MG63 (cell line): ENCODE data around the gene MEIS2. TPM values are rescaled to one million over a fixed set of nuclear protein-coding genes. Genes with fewer than 3 reads are reported as not detected.

Experiments
- DNase-seq: peaks from one replicate; pipeline ENCODE4 v3.0.0-alpha.2; 2020
- H3K27me3 ChIP-seq: fragments of 250-450 bp; sonication (Bioruptor Pico); 2 replicates; pipeline ENCODE4 v1.5.1; 2020; ENCODE audit warnings: mild to moderate bottlenecking, moderate library complexity
- H3K36me3 ChIP-seq: fragments of 250-450 bp; sonication (Bioruptor Pico); 2 replicates; pipeline ENCODE4 v1.5.1; 2020; ENCODE audit warnings: mild to moderate bottlenecking, moderate library complexity
- H3K4me3 ChIP-seq: fragments of 250-450 bp; sonication (Bioruptor Pico); 2 replicates; pipeline ENCODE4 v1.5.1; 2020; ENCODE audit warnings: mild to moderate bottlenecking, moderate library complexity
- H3K9me3 ChIP-seq: fragments of 250-450 bp; sonication (Bioruptor Pico); 2 replicates; pipeline ENCODE4 v1.5.1; 2020; ENCODE audit warnings: mild to moderate bottlenecking, moderate library complexity
- total RNA-seq: library from RNA; depleted of rRNA; stranded (reverse); fragments of >200 nt; shearing (Covaris generic); gene quantifications from 2 replicates; pipeline ENCODE4 v1.2.3, GENCODE V29; 2014; ENCODE audit warnings: low replicate concordance

The MEIS2 gene
- total RNA-seq, 1 experiment from 2014 or later, result 2.0 TPM

- Histone ChIP-seq H3K9me3 (no peaks in the 10 kb centered on the region), H3K4me3 (no peak overlapping the region), H3K27me3 (no peaks in the 10 kb centered on the region), H3K36me3 (no peaks in the 10 kb centered on the region)
- no peak for DNase-seq
These were observed 85.3 kb downstream of the MEIS2 start for GRCh38 chr15:37015035-37015434.

GRCh38 chr15:37014566-37014965 lies 85.8 kb downstream of the MEIS2 start:
- DNase-seq, result no peak
- H3K9me3 ChIP-seq, result no peaks in the 10 kb centered on the region
- H3K27me3 ChIP-seq, result no peaks in the 10 kb centered on the region
- H3K4me3 ChIP-seq, result no peak overlapping the region
- no peaks in the 10 kb centered on the region for H3K36me3 ChIP-seq

GRCh38 chr15:37014137-37014536 lies 86.2 kb downstream of the MEIS2 start:
- no peaks in the 10 kb centered on the region for H3K27me3 ChIP-seq
- no peak overlapping the region for H3K4me3 ChIP-seq
- DNase-seq, result no peak
- no peaks in the 10 kb centered on the region for H3K9me3 ChIP-seq
- no peaks in the 10 kb centered on the region for H3K36me3 ChIP-seq

- H3K4me3 ChIP-seq, result no peak overlapping the region
- H3K9me3 ChIP-seq, result no peaks in the 10 kb centered on the region
- no peaks in the 10 kb centered on the region for H3K36me3 ChIP-seq
- no peaks in the 10 kb centered on the region for H3K27me3 ChIP-seq
- DNase-seq, result no peak
These were observed 89.8 kb downstream of the MEIS2 start for GRCh38 chr15:37010595-37010994.

GRCh38 chr15:37009288-37009687 lies 91.1 kb downstream of the MEIS2 start:
- no peaks in the 10 kb centered on the region for H3K36me3 ChIP-seq
- DNase-seq, result no peak

GRCh38 chr15:37008205-37008604 lies 92.1 kb downstream of the MEIS2 start:
- no peaks in the 10 kb centered on the region for H3K27me3 ChIP-seq
- H3K36me3 ChIP-seq, result no peaks in the 10 kb centered on the region
- H3K9me3 ChIP-seq, result no peaks in the 10 kb centered on the region
- no peak overlapping the region for H3K4me3 ChIP-seq
- no peak for DNase-seq

More at GRCh38 chr15:37009288-37009687, 91.1 kb downstream of the MEIS2 start:
- H3K4me3 ChIP-seq, result no peak overlapping the region
- H3K9me3 ChIP-seq, result no peaks in the 10 kb centered on the region
- H3K27me3 ChIP-seq, result no peaks in the 10 kb centered on the region

- Histone ChIP-seq H3K27me3 (no peaks in the 10 kb centered on the region), H3K36me3 (no peaks in the 10 kb centered on the region), H3K4me3 (no peak overlapping the region), H3K9me3 (no peaks in the 10 kb centered on the region)
- no peak for DNase-seq
These were observed 93.0 kb downstream of the MEIS2 start for GRCh38 chr15:37007301-37007700.

GRCh38 chr15:37004981-37005735 lies 95.2 kb downstream of the MEIS2 start:
- no peaks in the 10 kb centered on the region for H3K36me3 ChIP-seq

GRCh38 chr15:37004373-37004869 lies 95.9 kb downstream of the MEIS2 start:
- Histone ChIP-seq H3K36me3 (no peaks in the 10 kb centered on the region), H3K4me3 (no peak overlapping the region), H3K27me3 (no peaks in the 10 kb centered on the region), H3K9me3 (no peaks in the 10 kb centered on the region)
- DNase-seq, result no peak

More at GRCh38 chr15:37004981-37005735, 95.2 kb downstream of the MEIS2 start:
- DNase-seq, result no peak
- H3K9me3 ChIP-seq, result no peaks in the 10 kb centered on the region
- H3K27me3 ChIP-seq, result no peaks in the 10 kb centered on the region
- no peak overlapping the region for H3K4me3 ChIP-seq

- H3K4me3 ChIP-seq, result no peak overlapping the region
- H3K9me3 ChIP-seq, result no peaks in the 10 kb centered on the region
- H3K36me3 ChIP-seq, result no peaks in the 10 kb centered on the region
- H3K27me3 ChIP-seq, result no peaks in the 10 kb centered on the region
- no peak for DNase-seq
These were observed 98.2 kb downstream of the MEIS2 start for GRCh38 chr15:37002041-37002672.

- Histone ChIP-seq H3K36me3 (no peaks in the 10 kb centered on the region), H3K4me3 (no peak overlapping the region), H3K27me3 (no peaks in the 10 kb centered on the region), H3K9me3 (no peaks in the 10 kb centered on the region)
- no peak for DNase-seq
These were observed 98.9 kb downstream of the MEIS2 start for GRCh38 chr15:37001417-37001816.

- no peak overlapping the region for H3K4me3 ChIP-seq
These were observed 100.6 kb downstream of the MEIS2 start for GRCh38 chr15:36999778-37000177.

GRCh38 chr15:36996538-36997181 lies 103.7 kb downstream of the MEIS2 start:
- Histone ChIP-seq H3K27me3 (no peaks in the 10 kb centered on the region), H3K9me3 (no peaks in the 10 kb centered on the region), H3K36me3 (no peaks in the 10 kb centered on the region), H3K4me3 (no peak overlapping the region)
- DNase-seq, result no peak

More at GRCh38 chr15:36999778-37000177, 100.6 kb downstream of the MEIS2 start:
- Histone ChIP-seq H3K36me3 (no peaks in the 10 kb centered on the region), H3K27me3 (no peaks in the 10 kb centered on the region), H3K9me3 (no peaks in the 10 kb centered on the region)
- DNase-seq, result no peak

- DNase-seq, result no peak
- Histone ChIP-seq H3K27me3 (no peaks in the 10 kb centered on the region), H3K36me3 (no peaks in the 10 kb centered on the region), H3K9me3 (no peaks in the 10 kb centered on the region), H3K4me3 (no peak overlapping the region)
These were observed 104.2 kb downstream of the MEIS2 start for GRCh38 chr15:36996121-36996520.

- no peak for DNase-seq
- Histone ChIP-seq H3K36me3 (no peaks in the 10 kb centered on the region), H3K9me3 (no peaks in the 10 kb centered on the region), H3K4me3 (no peak overlapping the region), H3K27me3 (no peaks in the 10 kb centered on the region)
These were observed 105.6 kb downstream of the MEIS2 start for GRCh38 chr15:36994790-36995189.

- Histone ChIP-seq H3K4me3 (no peak overlapping the region), H3K9me3 (no peaks in the 10 kb centered on the region), H3K27me3 (no peaks in the 10 kb centered on the region), H3K36me3 (no peaks in the 10 kb centered on the region)
- DNase-seq, result no peak
These were observed 107.9 kb downstream of the MEIS2 start for GRCh38 chr15:36992454-36992853.

GRCh38 chr15:36988947-36989346 lies 111.4 kb downstream of the MEIS2 start:
- Histone ChIP-seq H3K36me3 (no peaks in the 10 kb centered on the region), H3K27me3 (no peaks in the 10 kb centered on the region), H3K9me3 (peaks cover 3% of the 10 kb centered on the region; the same call in 1 of the 2 replicates), H3K4me3 (no peak overlapping the region)
- no peak for DNase-seq
